SK-N-SH treated with all-trans-retinoic acid at 6 μM for 48 hours (cell line): ENCODE results near the gene PTCD3.

Source experiments
- ATAC-seq: fragments of 200-7000 bp; cut with Tn5 transposase; 3 replicates; pipeline ENCODE4 v1.9.1; 2020; ENCODE audit warnings: mild to moderate bottlenecking, moderate library complexity
- ARNTL ChIP-seq: fragments of 450-650 bp; formaldehyde crosslinking; IDR thresholded peaks from 2 replicates; pipeline ENCODE4 v1.5.0; 2020; ENCODE audit warnings: low read depth, mild to moderate bottlenecking, moderate library complexity, borderline replicate concordance
- BACH2 ChIP-seq: fragments of 250-450 bp; sonication (Bioruptor Pico); IDR thresholded peaks from 2 replicates; pipeline ENCODE4 v1.9.0; 2021; ENCODE audit warnings: mild to moderate bottlenecking, borderline replicate concordance
- CREB5 ChIP-seq: fragments of 250-450 bp; sonication (Bioruptor Pico); IDR thresholded peaks from 2 replicates; pipeline ENCODE4 v1.5.1; 2020; ENCODE audit warnings: low read depth, mild to moderate bottlenecking, moderate library complexity
- CSDC2 ChIP-seq: fragments of 250-450 bp; sonication (Bioruptor Pico); IDR thresholded peaks from 2 replicates; pipeline ENCODE4 v1.5.0; 2020; ENCODE audit warnings: mild to moderate bottlenecking, moderate library complexity
- CSRNP3 ChIP-seq: fragments of 250-450 bp; sonication (Bioruptor Pico); IDR thresholded peaks from 2 replicates; pipeline ENCODE4 v1.5.1; 2021; ENCODE audit warnings: mild to moderate bottlenecking, moderate library complexity
- ESRRG ChIP-seq: fragments of 250-450 bp; sonication (Bioruptor Pico); IDR thresholded peaks from 2 replicates; pipeline ENCODE4 v1.6.1; 2021; ENCODE audit warnings: mild to moderate bottlenecking
- ISL1 ChIP-seq: fragments of 250-450 bp; sonication (Bioruptor Pico); IDR thresholded peaks from 2 replicates; pipeline ENCODE4 v2.1.2; 2022; ENCODE audit warnings: mild to moderate bottlenecking, moderate library complexity
- PATZ1 ChIP-seq: fragments of 250-450 bp; sonication (Bioruptor Pico); IDR thresholded peaks from 2 replicates; pipeline ENCODE4 v1.8.0; 2020; ENCODE audit warnings: mild to moderate bottlenecking, moderate library complexity, borderline replicate concordance
- POU6F1 ChIP-seq: fragments of 250-450 bp; sonication (Bioruptor Pico); IDR thresholded peaks from 2 replicates; pipeline ENCODE4 v1.8.0; 2021; ENCODE audit warnings: low read depth, mild to moderate bottlenecking, moderate library complexity, borderline replicate concordance
- PPARA ChIP-seq: fragments of 250-450 bp; sonication (Bioruptor Pico); IDR thresholded peaks from 2 replicates; pipeline ENCODE4 v1.5.0; 2020; ENCODE audit warnings: mild to moderate bottlenecking, borderline replicate concordance
- RARB ChIP-seq: fragments of 250-450 bp; sonication (Bioruptor Pico); IDR thresholded peaks from 2 replicates; pipeline ENCODE4 v1.8.0; 2021; ENCODE audit warnings: mild to moderate bottlenecking, moderate library complexity
- SNAI2 ChIP-seq: fragments of 250-450 bp; sonication (Bioruptor Pico); IDR thresholded peaks from 2 replicates; pipeline ENCODE4 v1.5.0; 2020; ENCODE audit warnings: mild to moderate bottlenecking, moderate library complexity
- TCF4 ChIP-seq: fragments of 250-450 bp; sonication (Bioruptor Pico); IDR thresholded peaks from 2 replicates; pipeline ENCODE4 v1.8.0; 2021; ENCODE audit warnings: mild to moderate bottlenecking, moderate library complexity, borderline replicate concordance
- TOX ChIP-seq: fragments of 250-450 bp; sonication (Bioruptor Pico); IDR thresholded peaks from 2 replicates; pipeline ENCODE4 v1.8.0; 2021; ENCODE audit warnings: mild to moderate bottlenecking, moderate library complexity, borderline replicate concordance
- TSHZ2 ChIP-seq: fragments of 250-450 bp; sonication (Bioruptor Pico); IDR thresholded peaks from 2 replicates; pipeline ENCODE4 v1.5.0; 2020; ENCODE audit warnings: mild to moderate bottlenecking, moderate library complexity
- ZC3H10 ChIP-seq: fragments of 250-450 bp; sonication (Bioruptor Pico); IDR thresholded peaks from 2 replicates; pipeline ENCODE4 v1.5.1; 2021; ENCODE audit warnings: mild to moderate bottlenecking, moderate library complexity
- ZFP3 ChIP-seq: fragments of 250-450 bp; sonication (Bioruptor Pico); IDR thresholded peaks from 2 replicates; pipeline ENCODE4 v1.5.0; 2020; ENCODE audit warnings: mild to moderate bottlenecking, moderate library complexity
- ZFP30 ChIP-seq: fragments of 450-650 bp; formaldehyde crosslinking; IDR thresholded peaks from 2 replicates; pipeline ENCODE4 v1.5.0; 2022; ENCODE audit warnings: mild to moderate bottlenecking, moderate library complexity
- ZNF565 ChIP-seq: fragments of 450-650 bp; formaldehyde crosslinking; conservative IDR thresholded peaks from 2 replicates; pipeline ENCODE4 v1.5.0; 2020; ENCODE audit warnings: low read depth, mild to moderate bottlenecking, moderate library complexity
- ZNF70 ChIP-seq: fragments of 450-650 bp; formaldehyde crosslinking; IDR thresholded peaks from 2 replicates; pipeline ENCODE4 v1.5.0; 2020; ENCODE audit warnings: mild to moderate bottlenecking, moderate library complexity

Gene PTCD3

GRCh38 chr2:86124683-86125082, 18.6 kb downstream of the PTCD3 start:
- ATAC-seq = no peak
- TF ChIP-seq CSDC2 (CRISPR knock-in tag) (no peak), ZFP30 (no peak), ARNTL (CRISPR knock-in tag) (no peak), ISL1 (CRISPR knock-in tag) (no peak), TSHZ2 (no peak), SNAI2 (CRISPR knock-in tag) (no peak)

GRCh38 chr2:86134709-86135108, 28.7 kb downstream of the PTCD3 start:
- ATAC-seq = no peak
- TF ChIP-seq PPARA (CRISPR knock-in tag) (no peak), BACH2 (CRISPR knock-in tag) (no peak), CREB5 (CRISPR knock-in tag) (no peak), ZFP3 (CRISPR knock-in tag) (no peak), ZC3H10 (no peak), CSDC2 (CRISPR knock-in tag) (no peak), ZNF565 (CRISPR knock-in tag) (no peak), POU6F1 (no peak), ZNF70 (CRISPR knock-in tag) (no peak), PATZ1 (no peak), ISL1 (CRISPR knock-in tag) (no peak), ESRRG (CRISPR knock-in tag) (no peak)

GRCh38 chr2:86135653-86136052, 29.6 kb downstream of the PTCD3 start:
- ATAC-seq = no peak
- TF ChIP-seq TOX (CRISPR knock-in tag) (no peak), TCF4 (CRISPR knock-in tag) (no peak), TSHZ2 (no peak), RARB (CRISPR knock-in tag) (no peak), CSDC2 (CRISPR knock-in tag) (no peak), CSRNP3 (CRISPR knock-in tag) (no peak)
- TF ChIP-seq, all 23 proteins: peak for 0
